CD4-positive, alpha-beta T cell treated with Interleukin-17A for 1 hour (primary cell): ENCODE results near the gene CRTAC1.

Experiments
- DNase-seq: peaks from one replicate; pipeline ENCODE4 v3.0.0-alpha.2; 2020

The CRTAC1 gene

DNA sequence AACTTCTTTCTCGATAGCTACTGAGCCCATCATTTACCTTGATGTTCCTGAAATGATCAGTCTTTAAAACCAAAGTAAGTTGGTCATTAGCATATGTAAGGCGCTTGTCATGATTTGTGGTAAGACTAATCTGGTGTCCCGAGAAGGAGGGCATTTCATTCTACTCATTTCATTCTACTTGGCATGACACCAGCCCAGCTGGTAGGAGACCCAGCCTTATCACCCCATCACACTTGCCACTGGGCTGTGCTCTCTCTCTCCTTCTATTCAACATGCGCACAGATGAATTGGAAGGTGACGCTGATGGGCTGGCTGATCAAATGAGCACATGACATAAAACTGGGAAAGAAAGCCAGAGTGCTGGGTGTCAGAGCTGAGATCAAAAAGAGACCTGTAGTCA, 65.7 kb downstream of the CRTAC1 start:
- DNase-seq: no peak

DNA sequence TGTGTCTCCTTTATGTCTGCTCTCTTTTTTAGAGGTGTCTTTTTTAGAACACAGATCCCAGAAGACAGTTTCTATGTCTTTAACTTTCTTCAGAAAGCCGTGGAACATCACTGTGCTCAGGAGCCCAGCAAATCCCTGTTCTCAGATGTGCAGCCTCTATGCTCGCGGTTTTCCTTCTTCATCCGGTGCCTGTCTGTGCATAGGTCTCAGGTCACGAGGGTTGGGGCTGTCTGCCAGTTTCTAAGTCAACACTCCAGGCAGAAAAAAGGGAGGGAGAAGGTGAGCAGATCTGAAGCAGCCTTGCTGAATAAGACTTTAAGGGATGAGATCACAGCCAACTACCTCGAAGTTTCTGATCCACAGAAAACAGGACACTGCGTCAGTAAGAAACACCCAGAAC, 68.5 kb downstream of the CRTAC1 start:
- no peak for DNase-seq

DNA sequence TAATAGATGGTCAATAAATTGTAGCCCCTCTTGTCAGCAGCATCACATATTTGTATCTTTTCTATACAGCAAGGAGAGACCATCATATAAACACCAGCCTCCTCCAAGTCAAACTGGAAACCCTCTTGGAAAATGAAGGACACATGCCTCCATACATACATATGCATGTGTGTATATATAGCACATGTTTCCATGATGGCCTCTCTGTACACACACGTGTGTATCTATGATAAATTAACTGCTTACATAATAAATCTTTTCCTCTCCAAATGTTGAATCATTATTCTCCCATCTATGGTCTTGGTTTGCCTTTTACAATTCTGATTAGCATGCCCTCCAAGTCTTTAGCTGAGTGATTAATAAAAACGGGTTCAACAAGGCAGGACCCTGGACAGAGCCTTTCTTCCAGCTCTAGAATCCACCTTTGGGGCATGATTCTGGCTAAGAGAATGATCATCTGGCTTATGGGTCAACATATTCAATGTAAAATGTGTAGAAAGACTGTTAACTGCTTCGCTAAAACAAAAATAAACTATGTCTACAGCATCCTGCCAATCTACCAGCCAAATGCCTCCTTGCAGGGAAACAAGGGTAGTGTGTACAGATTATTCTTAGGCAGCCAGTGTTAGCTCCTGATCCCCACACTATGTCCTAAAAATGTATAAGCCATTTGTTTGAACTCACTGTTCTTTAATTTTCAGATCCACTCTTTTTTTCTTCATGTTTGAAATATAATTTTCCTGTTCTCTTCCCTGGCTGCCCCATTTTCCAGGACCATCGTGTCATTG, 70.0 kb downstream of the CRTAC1 start:
- no peak for DNase-seq

DNA sequence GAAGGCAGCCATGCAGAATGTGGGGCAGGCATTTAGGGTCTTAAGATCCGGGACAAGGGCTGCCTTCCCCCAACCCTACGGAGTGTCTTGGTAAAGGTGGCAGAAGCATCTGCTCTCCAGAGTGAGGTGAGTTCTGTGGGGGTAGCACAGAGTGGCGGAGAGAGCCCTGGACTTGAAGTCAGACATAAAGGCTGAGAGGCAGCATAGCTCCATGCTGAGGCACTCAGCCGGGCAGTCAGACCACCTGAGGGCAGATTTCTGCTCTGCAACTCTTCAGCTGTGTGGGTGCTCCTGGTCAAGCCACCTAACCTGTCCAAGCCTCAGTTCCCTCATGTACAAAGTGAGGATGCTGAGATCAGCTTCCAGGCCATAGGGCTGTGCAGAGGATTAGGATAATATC, 81.0 kb downstream of the CRTAC1 start:
- no peak for DNase-seq

DNA sequence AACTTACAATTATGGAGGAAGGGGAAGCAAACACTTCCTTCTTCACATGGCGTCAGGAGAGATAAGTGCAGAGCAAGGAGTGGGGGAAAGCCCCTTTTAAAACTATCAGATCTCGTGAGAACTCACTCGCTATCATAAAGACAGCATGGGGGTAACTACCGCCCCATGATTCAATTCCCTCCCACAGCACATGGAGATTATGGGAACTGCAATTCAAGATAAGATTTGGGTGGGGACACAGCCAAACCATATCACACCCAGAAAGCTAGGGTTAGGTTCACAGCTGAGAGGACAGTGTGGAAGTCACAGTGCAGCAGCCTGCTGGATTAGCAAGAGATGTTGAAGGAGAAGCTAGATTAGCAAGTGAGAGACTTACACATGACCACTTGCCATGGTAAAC, 81.6 kb downstream of the CRTAC1 start:
- DNase-seq: no peak

DNA sequence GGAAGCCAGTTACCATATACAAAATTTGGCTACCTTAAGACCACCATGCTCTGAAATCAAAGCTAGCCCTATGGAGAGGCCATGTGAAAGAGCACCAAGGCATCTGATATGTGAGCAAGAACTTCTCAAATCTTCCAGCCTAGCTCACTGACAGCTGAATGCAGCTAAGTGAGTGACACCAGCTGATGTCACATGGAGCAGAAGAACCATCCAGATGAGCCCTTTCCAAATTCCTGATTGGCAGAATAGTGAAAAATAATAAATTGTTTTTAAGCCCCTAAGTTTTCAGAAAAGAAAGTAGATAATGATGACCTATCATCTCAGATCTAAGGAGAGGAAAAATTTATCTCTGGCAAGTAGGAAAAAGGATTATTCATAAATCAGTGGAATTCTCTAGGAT, 85.6 kb downstream of the CRTAC1 start:
- no peak for DNase-seq

DNA sequence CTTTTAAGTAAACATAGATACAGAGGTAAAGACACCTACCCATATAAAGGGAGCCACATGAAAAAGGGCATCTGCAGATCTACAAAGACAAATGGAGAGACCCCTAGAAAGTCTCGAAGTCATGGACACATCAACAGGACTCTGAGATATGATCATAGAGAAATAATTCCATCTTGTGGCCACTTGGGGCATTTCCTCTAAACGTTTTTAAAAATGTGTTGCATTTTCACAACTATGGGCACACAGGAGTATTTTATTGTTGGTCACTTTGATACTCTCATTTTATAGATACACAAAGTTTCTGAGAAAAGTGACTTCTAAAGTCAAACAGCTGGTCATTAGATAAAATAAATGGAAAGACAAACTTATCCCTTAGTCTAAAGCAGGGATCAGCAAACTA, 87.1 kb downstream of the CRTAC1 start:
- DNase-seq: no peak

DNA sequence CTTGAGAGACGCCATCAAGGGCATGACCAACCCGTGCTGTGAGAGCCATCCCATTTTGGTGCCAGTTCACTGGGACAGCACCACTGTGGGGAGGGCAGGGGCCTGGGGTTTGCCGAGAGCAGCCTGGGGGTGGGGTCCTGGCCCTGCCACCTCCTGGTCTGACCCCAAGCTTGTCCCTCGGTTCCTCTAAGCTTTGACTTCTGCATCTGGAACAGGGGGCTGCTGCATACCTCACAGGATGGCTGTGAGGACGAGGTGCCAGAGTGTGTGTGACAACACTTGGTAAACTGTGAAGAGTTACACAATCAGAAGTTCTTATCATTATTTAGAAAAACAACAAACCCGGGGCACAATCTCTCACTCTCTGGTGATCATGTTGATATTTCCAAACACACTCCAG, 89.9 kb downstream of the CRTAC1 start:
- no peak for DNase-seq

DNA sequence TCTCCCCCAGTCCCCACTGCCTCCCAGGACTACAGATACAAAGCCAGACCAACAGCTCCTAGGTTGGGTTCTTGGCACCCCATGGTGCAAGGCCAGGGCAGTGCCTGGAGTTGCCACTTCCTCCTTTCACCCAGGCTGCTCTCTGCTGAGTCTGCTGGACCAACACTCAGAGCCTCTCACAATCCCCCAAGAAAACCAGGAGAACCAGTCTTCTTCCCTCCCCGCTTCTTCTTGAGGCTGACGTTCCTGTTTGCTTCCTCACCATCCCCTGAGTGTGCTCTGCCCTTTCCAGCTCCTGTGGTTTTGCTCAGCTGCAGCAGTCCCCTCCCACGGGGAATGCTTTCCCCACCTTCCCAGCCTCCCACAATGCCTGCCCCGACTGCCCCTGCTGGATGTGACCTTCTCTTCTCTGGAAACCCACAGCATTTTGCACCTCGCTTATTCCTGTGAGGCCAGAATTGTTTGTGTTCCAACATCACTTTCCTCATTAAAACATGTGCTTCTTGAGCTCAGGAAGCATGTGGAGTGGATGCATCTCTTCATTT, 90.9 kb downstream of the CRTAC1 start:
- no peak for DNase-seq

DNA sequence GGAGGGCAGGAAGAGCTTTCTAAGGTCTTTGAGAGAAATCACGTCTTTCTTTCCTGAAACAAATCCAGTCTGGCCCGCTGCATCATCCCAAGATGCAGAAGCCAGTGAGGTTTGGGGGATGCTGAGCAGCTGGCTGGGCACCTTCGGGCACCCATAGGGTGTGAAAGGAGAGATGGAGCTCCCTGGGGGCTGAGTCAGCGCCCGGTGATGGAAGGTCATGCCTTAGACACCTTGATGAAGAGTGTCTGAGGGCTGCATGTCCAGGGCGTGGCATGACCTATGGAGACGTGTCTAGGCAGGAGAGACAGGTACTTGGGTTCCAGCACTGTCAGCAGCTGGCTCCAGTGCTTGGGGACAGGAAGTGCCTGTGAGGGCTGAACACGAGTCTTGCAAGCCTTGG, 92.5 kb downstream of the CRTAC1 start:
- DNase-seq: no peak

DNA sequence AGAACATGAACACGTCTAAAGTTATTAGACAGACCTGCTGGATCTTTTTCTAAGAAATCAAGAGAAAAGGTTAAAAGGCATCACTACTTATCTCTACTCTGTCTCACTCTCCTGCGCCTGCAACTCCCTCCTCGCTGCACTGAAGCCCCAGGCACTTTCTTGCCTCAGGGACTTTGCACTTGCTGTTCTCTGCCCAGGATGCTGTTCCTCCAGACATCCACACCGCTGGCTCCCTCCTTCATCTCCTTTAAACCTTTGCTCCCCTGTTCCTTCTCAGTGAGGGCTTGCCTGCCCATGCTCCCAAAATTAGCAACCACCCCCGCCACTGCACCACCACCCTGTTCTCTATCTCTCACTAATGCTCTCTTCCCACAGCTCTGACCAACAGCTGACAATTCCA, 93.4 kb downstream of the CRTAC1 start:
- DNase-seq: no peak

DNA sequence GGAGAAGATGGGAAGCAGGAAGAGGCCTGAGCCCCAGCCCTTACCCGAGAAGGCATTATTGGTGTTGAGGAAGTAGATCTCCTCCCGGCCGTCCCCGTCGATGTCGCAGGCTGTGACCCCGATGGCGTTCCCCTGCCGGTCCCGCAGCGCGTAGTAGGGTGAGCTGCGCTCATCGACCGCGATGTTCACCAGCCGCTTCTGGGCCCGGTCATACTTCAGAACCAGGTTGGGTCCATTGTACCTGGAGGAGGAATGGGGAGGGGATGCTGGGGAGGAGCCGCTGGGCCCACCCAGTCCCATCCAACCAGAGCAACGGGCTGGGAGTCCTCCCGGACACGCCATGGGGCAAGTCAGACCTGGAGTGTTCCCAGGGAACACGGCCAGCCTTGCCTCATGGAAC, 94.3 kb downstream of the CRTAC1 start:
- DNase-seq: no peak

DNA sequence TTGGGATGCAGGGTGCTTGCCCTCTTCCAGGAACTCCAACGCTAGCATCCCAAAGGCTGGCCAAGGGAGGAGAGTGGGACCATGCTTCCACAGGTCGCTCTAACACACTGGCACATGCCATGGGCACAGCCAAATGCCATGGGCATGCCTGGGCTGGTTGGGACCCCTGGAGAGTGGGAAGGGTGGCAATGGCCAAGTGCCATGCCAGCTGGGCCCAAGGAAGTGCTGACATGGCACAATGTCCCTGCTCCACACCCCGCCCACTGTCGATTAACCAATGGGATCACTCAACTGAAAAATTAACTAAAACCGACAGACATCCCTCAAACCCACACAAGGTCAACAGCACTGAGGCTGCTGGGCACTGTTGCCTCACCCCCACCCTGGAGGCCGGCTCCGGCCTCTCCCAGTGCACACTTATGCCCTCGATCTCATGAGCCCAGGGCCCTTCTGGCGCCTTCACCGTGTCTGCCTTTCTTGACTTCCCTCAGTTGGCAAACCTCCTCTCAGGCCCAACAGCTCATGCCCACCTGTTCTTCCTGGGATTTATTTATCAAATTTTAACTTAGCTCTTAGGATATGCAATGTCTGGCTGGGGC, 97.4 kb downstream of the CRTAC1 start:
- DNase-seq: no peak

DNA sequence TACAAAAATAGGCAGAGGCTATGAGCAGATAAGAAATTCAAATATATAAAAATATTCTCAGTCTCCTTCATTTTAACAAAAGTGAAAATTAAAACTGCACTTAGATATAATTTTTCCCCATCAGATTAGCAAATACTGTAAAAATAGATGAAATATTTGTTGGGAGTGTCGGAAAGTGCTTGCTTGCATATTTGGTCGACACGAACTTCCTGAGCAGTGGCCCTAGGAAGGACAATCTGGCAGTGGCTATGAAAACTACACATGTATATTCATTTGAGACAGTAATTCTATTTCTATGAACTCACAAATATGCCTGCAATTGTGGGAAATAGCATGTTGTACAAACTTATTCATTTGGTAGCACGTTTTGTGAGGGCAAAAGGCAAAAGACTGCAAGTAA, 99.4 kb downstream of the CRTAC1 start:
- no peak for DNase-seq

DNA sequence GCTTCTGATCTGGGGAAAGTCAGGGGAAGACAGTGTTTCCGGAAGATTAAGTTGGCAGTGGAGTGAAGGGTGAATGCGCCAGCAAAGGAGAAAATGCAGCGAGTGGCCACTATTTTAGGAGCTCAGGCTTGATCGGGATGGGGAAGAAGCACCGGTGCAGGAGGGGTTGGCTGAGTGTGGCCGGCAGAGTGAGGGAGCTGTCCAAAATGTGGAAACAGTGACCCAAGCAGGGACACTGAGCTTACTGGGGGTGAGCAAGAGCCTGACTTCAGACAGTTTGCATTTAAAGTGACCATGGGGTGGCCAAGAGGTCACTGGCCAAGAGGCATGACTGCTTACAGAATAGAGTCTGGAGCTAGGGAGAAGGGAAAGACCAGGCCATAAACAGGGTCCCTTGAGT, 101.5 kb downstream of the CRTAC1 start:
- DNase-seq: no peak

DNA sequence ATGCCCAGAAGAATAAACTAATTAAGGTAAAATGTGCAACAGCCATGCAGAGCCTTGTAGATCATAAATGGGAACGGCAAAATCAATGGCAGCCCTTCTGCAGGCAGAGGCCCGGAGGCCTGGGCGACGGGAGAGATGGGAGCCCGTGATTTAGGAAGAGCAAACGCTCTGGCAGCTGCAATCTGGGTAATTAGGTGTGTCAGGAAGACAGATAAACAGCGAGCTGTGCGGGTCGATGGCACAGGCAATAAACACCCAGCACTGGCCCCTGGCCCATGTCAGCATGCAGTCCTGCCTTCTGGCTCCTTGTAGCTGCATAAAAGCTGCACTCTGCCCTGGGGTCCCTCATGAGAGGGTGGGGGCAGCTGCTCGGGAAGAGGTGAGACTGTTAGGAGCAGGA, 102.8 kb downstream of the CRTAC1 start:
- DNase-seq: no peak

DNA sequence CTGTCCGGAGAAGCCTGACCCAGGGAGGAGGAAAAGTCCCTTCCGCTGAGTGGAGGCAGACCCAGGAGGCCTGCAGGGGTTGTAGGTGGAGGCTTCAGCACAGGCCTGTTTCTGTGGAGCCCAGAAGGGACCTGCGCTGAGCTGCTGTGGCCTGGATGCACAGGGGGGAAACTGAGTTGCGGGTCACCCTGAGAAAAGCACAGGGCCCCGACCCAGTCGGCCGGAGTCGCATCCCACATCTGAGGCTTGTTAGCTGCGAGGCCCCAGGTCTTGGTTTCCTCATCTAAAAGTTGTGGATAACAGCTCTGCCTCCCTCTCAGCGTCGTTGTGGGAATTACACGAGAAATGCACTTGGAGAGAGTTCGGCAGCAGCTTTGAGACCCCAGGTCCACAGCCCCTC, 104.4 kb downstream of the CRTAC1 start:
- no peak for DNase-seq

DNA sequence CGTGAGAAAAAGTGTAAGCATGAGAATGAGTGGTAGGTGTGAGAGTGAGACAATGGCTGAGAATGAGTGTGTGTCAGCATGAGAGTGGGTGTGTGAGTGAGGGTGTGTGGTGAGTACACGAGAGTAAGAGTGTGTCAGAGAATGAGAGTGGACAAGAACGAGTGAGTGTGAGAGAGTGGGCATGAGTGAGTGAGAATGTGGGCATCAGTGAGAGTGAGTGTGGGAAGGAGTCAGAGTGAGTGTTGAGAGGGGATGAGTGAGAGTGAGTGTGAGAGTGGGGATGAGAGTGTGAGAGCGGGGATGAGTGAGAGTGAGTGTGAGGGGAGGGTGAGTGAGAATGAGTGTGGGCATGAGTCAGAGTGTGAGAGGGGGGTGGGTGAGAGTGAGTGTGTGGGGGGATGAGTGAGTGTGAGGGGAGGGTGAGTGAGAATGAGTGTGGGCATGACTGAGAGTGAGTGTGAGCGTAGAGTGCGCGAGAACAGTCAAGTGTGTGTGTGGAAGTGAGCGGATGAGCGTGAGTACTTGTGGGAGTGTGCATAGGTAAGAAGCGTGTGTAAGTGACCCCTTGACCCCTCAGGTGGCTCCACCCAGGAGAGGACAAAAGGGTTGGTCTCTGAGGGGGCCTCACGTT, 105.0 kb downstream of the CRTAC1 start:
- no peak for DNase-seq

DNA sequence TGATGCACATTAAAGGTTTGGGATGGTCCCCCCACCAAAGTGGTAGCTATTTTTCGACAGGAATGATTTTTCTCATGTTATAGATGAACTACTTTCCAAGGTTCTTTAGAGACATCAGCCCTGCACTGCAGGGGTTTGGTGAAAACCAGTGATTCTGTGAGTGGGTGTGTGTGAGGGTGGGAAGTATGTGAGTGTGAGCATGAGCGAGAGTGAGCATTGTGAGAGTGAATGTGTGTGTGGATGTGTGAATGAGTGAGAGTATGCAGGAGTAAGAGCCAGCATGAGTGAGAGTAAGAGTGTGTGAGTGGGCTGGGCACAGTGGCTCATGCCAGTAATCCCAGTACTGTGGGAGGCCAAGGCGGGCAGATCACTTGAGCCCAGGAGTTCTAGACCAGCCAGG, 105.7 kb downstream of the CRTAC1 start:
- no peak for DNase-seq

DNA sequence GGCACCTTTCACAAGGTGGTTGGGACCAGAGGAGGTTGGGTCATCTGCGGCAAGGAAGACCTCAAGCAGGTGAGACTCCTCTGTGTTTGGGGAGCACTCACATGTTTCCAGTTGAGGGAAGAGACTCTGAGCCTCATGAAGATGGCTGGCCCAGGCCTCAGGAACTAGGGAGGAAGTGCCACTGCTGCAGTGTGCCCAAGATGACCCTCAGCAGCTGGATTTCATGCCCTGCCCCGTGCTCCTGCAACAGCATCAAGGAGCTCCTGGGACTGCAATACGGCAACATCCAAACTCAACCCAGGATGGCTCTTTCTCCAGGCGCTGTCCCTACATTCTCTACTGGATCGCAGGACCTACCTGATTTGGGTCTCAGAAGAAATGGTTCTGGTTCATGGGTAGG, 106.9 kb downstream of the CRTAC1 start:
- no peak for DNase-seq

DNA sequence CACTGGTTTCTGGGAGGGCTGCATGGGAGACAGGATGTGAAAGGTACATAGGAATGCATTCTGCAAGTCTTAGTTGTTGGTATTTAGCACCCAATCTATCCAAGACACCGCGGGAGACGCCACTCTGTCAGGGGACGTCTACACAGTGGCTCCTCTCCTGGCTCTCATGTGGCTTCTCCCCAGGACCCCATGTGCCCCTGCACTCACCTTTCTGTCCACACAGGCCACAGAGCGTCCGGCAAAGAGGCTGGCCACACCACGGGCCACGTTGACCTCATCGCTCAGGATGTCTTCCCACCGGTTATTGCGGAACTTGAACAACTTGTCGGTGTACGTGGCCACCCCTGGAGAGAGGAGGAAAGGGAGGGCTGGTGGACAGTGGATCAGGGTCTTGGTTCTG, 107.4 kb downstream of the CRTAC1 start:
- no peak for DNase-seq

DNA sequence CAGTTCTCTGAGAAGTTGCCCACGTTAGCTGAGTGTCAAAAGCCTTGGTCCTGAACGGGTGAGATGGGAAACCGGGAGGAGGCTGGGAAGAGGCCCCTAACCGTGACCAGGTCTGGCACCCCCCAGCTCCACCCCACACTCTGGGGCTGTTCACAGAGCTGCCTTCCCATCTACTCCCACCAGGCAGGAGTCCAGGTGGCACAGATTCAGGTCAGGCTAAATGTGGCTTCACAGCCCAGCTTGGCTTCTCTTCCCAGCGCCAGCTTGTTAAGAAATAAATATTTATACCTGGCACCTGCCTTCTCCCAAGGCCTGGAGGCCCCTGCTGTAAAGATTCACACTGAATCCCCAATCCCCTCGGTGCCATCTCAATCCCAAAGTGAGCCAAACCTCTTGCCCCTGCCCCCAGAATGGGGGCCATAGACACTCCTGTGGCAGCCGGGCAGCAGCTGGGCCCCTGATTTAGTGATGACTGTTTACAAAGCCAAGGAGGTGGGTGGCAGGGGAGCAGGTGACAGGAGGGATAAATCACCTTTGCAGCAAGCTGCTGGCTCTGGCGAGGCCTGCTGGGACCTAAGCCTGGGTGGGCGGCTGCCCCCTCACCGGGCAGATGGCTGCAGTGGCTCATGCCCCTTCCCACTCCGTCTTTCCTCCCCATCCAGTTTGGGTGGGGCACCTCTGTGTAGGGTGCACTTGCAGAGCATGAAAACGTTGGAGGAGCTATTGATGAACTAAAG, 108.2 kb downstream of the CRTAC1 start:
- no peak for DNase-seq

DNA sequence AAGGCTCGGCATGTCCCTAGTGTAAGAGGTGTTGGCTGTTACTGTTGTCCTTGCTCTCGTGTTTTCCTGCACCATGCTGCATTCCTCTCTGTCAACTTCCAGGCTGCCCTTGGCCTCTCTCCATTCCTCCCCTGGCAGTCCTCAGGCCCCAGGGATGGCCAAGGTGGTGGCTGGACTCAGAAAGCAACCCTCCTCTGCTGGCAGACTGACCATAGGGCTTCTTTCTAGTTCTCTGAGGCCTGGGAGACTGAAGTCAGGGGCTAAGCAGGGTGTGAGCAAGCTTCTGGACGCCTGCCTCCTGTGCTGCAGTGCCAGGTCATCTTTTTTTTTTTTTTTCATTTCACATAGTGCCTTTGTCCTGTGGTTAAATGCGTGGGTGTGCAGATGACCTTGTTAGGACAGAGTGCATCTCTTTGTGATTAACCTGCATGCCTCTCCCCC, 108.8 kb downstream of the CRTAC1 start:
- DNase-seq: no peak

DNA sequence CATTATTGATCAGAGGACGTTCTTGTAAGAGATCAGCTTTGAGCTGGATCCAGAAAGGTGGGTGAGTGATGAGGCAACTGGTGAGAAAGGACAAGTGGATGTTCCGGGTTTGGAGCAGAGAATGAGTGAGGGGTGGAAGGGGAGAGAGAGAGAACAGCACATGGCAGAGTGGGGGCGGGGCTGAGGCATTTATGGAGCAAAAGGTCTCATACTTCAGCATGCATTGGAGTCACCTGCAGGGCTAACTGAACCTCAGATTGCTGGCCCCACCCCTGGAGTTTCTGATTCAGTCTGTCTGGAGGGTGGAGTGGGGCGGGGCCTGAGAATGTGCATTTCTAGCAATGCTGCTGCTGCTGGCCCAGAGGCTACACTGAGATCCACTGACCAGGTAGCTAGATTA, 109.6 kb downstream of the CRTAC1 start:
- no peak for DNase-seq
